GM15510 (cell line): ENCODE data around the gene ACOT11.

Experiments used
- POLR2A ChIP-seq: IDR thresholded peaks from 3 replicates; pipeline ENCODE4 v1.6.1; 2011; ENCODE audit warnings: borderline replicate concordance; ENCODE audit not compliant: insufficient read length; ENCODE audit errors: extremely low read depth

The ACOT11 gene

DNA sequence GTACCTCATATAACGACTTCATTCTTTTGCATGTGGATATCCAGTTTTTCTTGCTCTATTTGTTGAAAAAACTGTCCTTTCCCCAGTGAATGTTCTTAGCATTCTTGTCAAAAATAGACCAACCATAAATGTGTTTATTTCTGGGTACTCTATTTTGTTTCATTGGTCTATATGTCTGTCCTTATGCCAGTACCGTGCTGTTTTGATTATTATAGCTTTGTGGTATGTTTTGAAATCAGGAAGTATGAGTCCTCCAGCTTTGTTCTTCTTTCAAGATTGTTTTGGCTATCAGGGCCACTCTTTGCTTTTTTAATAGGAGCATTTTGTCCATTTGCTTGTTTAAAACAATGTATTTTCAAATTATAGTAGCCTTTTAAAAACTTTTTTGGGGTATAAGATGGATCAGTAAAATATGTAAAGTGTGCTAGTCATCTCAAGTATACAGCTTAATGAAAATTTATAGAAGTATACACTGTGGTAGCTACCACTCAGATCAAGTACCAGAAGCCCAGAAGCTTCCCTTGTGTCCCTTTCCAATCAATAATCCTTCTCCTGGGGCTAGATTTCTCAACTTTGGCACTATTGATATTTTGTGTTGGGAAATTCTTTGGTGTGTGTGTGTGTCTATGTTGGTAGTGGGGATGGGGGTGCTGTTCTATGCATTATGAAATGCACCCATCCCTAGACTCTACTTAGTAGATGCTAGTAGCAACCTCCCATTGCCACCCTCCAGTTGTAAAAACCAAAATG lies 110.3 kb downstream of the ACOT11 start:
- TF ChIP-seq POLR2A, result no peak
